Ishikawa (cell line): ENCODE results near the gene TIMM44.

Source experiments
- CEBPB ChIP-seq: IDR thresholded peaks from 2 replicates; pipeline ENCODE4 v1.6.1; 2012
- CREB1 ChIP-seq: IDR thresholded peaks from 2 replicates; pipeline ENCODE4 v1.6.1; 2012; ENCODE audit warnings: low read depth
- EGR1 ChIP-seq: IDR thresholded peaks from 2 replicates; pipeline ENCODE4 v1.6.1; 2012
- EP300 ChIP-seq: IDR thresholded peaks from 2 replicates; pipeline ENCODE4 v1.6.1; 2012; ENCODE audit warnings: borderline replicate concordance
- FOXM1 ChIP-seq: IDR thresholded peaks from 2 replicates; pipeline ENCODE4 v1.6.1; 2012; ENCODE audit warnings: low read depth, borderline replicate concordance
- NFIC ChIP-seq: IDR thresholded peaks from 2 replicates; pipeline ENCODE4 v1.6.1; 2012
- RAD21 ChIP-seq: IDR thresholded peaks from 2 replicates; pipeline ENCODE4 v1.6.1; 2012; ENCODE audit warnings: low read depth
- TAF1 ChIP-seq: IDR thresholded peaks from 2 replicates; pipeline ENCODE4 v1.6.1; 2012; ENCODE audit warnings: low read depth, mild to moderate bottlenecking
- TCF12 ChIP-seq: IDR thresholded peaks from 2 replicates; pipeline ENCODE4 v1.6.1; 2012; ENCODE audit warnings: low read depth
- TEAD4 ChIP-seq: IDR thresholded peaks from 2 replicates; pipeline ENCODE4 v1.6.1; 2012
- YY1 ChIP-seq: IDR thresholded peaks from 2 replicates; pipeline ENCODE4 v1.6.1; 2012; ENCODE audit warnings: low read depth
- ZBTB7A ChIP-seq: IDR thresholded peaks from 2 replicates; pipeline ENCODE4 v1.6.1; 2012; ENCODE audit warnings: low read depth
- TF ChIP-seq, protein P1 (sequence below): IDR thresholded peaks from 2 replicates; pipeline ENCODE4 v1.6.1; 2012; ENCODE audit warnings: low read depth, mild to moderate bottlenecking
- TF ChIP-seq, protein P2 (sequence below): IDR thresholded peaks from 2 replicates; pipeline ENCODE4 v1.6.1; 2012
- TF ChIP-seq, protein P3 (sequence below): IDR thresholded peaks from 2 replicates; pipeline ENCODE4 v1.6.1; 2012

Gene TIMM44

DNA sequence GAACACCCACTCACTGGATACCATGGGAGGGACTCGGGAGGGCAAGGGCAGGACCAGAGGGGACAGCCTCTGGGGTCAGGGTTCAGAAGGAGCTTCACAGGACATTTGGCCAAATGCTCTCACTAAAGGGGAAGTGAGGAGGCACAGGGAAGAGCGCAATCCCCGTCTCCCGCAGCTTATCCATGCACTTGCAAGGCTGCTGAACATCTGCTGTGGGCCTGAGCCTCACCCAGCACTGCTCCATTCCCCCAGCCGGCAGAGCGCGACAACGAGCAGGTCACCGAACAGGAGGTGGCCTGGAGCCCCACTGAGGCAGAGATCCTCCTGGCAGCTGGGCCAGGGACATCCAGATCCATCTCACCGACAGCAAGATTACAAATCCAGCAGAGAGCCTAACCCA is 38.6 kb upstream of the TIMM44 start:
- TF ChIP-seq CEBPB (no peak), RAD21 (no peak), ZBTB7A (no peak), EGR1 (no peak), TEAD4 (no peak), NFIC (no peak), EP300 (no peak), FOXM1 (no peak), CREB1 (no peak), YY1 (no peak), TAF1 (no peak), TCF12 (no peak)
- TF ChIP-seq, protein P1, sequence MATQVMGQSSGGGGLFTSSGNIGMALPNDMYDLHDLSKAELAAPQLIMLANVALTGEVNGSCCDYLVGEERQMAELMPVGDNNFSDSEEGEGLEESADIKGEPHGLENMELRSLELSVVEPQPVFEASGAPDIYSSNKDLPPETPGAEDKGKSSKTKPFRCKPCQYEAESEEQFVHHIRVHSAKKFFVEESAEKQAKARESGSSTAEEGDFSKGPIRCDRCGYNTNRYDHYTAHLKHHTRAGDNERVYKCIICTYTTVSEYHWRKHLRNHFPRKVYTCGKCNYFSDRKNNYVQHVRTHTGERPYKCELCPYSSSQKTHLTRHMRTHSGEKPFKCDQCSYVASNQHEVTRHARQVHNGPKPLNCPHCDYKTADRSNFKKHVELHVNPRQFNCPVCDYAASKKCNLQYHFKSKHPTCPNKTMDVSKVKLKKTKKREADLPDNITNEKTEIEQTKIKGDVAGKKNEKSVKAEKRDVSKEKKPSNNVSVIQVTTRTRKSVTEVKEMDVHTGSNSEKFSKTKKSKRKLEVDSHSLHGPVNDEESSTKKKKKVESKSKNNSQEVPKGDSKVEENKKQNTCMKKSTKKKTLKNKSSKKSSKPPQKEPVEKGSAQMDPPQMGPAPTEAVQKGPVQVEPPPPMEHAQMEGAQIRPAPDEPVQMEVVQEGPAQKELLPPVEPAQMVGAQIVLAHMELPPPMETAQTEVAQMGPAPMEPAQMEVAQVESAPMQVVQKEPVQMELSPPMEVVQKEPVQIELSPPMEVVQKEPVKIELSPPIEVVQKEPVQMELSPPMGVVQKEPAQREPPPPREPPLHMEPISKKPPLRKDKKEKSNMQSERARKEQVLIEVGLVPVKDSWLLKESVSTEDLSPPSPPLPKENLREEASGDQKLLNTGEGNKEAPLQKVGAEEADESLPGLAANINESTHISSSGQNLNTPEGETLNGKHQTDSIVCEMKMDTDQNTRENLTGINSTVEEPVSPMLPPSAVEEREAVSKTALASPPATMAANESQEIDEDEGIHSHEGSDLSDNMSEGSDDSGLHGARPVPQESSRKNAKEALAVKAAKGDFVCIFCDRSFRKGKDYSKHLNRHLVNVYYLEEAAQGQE, result no peak
- TF ChIP-seq, protein P2, sequence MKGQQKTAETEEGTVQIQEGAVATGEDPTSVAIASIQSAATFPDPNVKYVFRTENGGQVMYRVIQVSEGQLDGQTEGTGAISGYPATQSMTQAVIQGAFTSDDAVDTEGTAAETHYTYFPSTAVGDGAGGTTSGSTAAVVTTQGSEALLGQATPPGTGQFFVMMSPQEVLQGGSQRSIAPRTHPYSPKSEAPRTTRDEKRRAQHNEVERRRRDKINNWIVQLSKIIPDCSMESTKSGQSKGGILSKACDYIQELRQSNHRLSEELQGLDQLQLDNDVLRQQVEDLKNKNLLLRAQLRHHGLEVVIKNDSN, result no peak
- TF ChIP-seq, protein P3, sequence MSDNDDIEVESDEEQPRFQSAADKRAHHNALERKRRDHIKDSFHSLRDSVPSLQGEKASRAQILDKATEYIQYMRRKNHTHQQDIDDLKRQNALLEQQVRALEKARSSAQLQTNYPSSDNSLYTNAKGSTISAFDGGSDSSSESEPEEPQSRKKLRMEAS, result no peak

DNA sequence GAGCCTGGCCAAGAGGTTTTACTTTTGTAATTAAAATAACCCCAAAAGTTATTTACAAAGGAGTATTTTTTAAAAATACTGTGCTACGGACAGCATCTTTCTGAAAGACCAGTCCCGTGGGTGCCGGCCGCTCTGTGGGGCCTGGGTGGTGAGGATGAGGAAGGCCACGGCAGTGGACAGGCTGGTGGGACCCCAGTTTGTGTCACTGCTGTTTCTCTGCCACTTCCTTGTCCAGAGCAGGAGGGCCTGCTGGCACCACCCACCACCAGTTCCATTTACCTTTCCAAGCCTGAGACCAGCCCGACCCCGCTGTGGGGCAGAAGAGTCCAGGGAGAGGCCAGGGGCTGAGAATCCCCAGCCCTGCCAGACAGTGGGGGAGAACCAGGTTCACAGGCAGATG is 38.2 kb upstream of the TIMM44 start:
- TF ChIP-seq, protein P2, result no peak
- TF ChIP-seq FOXM1, result no peak
- TF ChIP-seq RAD21, result no peak
- no peak for TF ChIP-seq CEBPB
- no peak for TF ChIP-seq TEAD4
- no peak for TF ChIP-seq EGR1
- TF ChIP-seq YY1, result no peak
- no peak for TF ChIP-seq EP300
- TF ChIP-seq TCF12, result no peak
- TF ChIP-seq, protein P3, result no peak
- TF ChIP-seq ZBTB7A, result no peak
- no peak for TF ChIP-seq TAF1
- no peak for TF ChIP-seq NFIC
- TF ChIP-seq, protein P1, result no peak
- TF ChIP-seq CREB1, result no peak

DNA sequence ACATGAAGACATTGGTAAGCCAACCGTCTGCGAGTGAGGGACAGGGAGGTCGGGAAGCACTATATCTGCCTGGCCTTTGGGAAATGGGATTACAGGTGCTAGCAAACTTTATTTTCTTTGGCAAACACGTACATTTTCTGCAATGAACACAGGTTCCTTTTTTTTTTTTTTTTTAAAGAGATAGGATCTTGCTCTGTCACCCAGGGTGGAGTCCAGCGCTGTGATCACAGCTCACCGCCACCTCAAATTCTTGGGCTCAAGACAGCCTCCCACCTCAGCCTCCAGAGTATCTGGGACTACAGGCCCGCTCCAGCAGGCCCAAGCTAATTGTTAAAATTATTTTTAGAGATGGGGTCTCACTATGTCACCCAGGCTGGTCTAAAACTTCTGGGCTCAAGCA is 37.7 kb upstream of the TIMM44 start:
- TF ChIP-seq EP300 (no peak), YY1 (no peak), TCF12 (no peak), EGR1 (no peak), FOXM1 (no peak), ZBTB7A (no peak), CREB1 (no peak), CEBPB (no peak), NFIC (no peak), TAF1 (no peak)
- TF ChIP-seq, protein P2, result no peak
- TF ChIP-seq, protein P1, result no peak

DNA sequence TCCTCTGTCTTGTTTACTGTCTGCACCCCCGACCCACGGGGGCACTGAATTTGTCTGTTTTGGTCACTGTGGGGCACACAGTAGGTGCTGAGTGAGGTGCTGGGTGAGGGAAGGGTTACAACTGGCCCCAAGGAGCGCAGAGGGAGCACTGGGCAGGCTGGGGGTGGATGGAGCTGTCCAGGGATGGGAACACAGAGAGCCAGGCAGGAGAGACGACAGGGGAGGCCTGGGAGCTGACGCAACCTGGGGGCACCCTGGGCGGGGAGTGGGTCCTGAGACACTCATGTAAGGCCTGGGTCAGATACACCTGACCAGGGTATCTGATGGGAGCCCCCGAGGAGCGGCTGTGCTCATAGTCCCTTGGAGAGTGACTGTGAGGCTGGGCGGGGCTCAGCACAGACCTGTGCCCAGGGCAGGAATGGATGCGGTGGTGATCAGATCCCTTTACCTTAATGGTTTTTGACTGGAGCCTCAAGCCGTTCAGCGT is 37.2 kb upstream of the TIMM44 start:
- TF ChIP-seq TAF1, result no peak

DNA sequence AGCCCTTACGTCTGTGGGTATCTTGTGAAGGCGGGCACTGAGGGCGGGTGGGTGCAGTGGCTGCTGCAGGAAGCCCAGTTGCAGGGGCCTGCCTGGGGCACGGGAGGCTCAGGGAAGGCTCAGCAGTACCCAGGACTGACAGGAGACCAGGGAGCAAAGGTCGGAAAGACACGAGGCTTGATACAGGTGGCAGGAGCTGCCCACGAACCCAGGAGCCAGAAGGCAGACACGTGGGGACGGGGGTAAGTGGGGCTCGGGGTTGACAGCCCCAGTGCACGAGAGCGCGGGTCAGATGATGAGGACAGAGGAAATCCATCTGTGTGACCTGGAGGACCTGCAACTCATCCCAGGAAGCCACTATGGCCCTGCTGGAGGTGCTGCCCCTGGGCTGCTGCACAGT is 36.7 kb upstream of the TIMM44 start:
- no peak for TF ChIP-seq ZBTB7A
- no peak for TF ChIP-seq CEBPB
- no peak for TF ChIP-seq YY1
- TF ChIP-seq FOXM1, result no peak
- no peak for TF ChIP-seq CREB1
- TF ChIP-seq EP300, result no peak
- TF ChIP-seq, protein P3, result no peak
- TF ChIP-seq, protein P1, result no peak
- TF ChIP-seq, protein P2, result no peak
